NCI-H187 treated with DMSO at 0.1 percent for 48 hours (cell line): ENCODE results near the gene WNT6.

Source experiments
- DNase-seq: peaks from one replicate; lab custom pipeline; 2025; lab: John Stamatoyannopoulos, UW

The WNT6 gene

DNA sequence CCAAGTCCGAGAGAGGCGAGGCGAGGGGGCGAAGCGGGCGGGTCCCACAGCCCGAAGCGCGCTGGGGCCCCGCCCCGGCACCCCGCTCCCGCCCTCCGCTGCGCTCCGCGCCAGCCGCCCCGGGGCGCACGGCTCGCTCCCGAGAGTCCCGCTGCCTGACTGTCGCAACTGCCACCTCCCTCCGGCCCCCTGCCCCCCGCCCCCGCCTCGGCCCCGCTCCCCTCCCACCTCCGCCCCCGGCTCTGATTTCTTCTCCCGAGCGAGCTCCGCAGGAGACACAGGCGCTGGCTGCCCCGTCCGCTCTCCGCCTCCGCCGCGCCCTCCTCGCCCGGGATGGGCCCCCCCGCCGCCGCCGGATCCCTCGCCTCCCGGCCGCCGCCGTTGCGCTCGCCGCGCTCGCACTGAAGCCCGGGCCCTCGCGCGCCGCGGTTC, at the start of gene WNT6:
Gene WNT6 (plus strand): TSS at position 250 of the 432 bp plus-strand sequence. CDS start 233 bp downstream, outside the sequence.
- no peak for DNase-seq

GRCh38 chr2:218810256-218810655, 49.3 kb upstream of the WNT6 start:
- no peak for DNase-seq

DNA sequence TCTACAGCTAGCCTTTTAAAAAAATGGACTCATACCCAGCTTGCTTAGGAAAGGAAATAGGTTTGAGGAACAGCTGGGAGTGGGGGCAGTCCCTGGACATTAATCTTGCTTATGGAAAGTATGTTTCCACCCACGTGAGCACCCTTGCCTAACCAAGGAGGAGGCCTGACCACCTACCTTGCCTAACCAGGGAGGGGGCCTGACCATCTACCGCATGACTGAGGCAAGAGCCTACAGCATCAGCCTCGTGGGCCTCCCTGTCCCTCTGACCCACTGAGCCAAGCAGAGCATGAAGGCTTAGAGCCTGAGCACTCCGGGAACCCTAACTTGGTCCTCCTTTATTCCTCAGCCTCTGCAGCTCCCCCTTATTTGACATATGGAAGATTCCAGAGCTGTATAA, 48.2 kb upstream of the WNT6 start:
- no peak for DNase-seq

- no peak for DNase-seq
Measured at GRCh38 chr2:218812096-218812815, 47.3 kb upstream of the WNT6 start.

DNA sequence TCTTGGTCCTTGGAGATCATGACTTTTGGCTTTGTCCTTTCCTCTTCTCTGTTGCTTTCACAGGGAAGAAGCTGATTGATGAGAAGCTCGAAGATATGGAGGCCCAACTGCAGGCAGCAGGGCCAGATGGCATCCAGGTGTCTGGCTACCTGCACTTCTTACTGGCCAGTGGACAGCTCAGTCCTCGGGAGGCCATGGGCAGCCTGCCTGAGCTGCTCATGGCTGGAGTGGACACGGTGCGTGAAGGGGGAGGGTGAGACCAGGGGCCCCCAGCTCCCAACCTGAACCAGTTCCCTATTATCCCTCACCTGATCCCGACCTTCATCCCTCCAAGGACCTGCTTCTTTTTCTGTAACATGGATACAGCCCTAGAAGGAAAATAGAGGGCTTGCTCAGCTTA, 46.7 kb upstream of the WNT6 start:
- no peak for DNase-seq

- no peak for DNase-seq
Measured at GRCh38 chr2:218813771-218814460, 45.7 kb upstream of the WNT6 start.

- DNase-seq = no peak
Measured at GRCh38 chr2:218814540-218815243, 44.9 kb upstream of the WNT6 start.

- DNase-seq = no peak
Measured at GRCh38 chr2:218815244-218815637, 44.4 kb upstream of the WNT6 start.

DNA sequence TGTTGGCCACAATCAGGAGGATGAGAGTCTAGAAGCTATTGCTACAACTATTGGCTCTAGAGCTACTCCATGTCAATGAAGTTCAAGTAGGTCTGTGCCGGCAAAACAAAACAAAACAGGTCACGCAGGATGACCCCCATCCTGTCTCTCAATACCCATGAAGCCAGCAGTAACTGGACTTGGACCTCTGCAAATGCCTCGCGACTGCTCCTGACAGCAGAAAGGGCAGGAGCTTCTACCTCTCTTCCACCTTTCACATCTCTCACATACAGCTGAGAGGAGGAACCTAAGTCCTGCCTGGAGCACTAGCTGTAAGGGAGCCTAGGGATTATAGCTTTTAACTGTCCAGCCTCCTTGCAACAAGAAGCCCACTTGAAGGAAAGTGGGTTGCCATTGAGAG, 44.0 kb upstream of the WNT6 start:
- DNase-seq = no peak

DNA sequence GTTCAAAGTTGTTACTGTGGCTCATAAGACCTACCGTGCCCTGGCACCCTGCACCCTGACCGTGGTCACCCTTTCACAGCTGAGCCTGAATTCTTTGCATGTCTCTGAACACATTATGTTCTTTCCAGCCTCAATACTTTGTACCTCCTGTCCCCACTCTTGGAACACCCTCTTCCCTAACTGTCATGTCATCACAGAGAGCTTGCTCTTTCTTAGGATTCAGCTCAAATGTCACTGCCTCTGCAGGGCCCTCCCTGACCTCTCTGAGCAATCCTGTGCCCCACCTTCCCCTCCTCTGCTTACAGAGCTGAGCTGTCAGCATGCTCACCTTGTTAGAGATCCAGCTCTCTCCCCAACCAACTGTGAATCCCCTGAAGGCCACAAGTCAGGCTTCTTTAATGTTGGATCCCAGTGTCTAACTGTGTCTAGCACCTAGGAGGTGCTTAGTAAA, 43.0 kb upstream of the WNT6 start:
- no peak for DNase-seq

DNA sequence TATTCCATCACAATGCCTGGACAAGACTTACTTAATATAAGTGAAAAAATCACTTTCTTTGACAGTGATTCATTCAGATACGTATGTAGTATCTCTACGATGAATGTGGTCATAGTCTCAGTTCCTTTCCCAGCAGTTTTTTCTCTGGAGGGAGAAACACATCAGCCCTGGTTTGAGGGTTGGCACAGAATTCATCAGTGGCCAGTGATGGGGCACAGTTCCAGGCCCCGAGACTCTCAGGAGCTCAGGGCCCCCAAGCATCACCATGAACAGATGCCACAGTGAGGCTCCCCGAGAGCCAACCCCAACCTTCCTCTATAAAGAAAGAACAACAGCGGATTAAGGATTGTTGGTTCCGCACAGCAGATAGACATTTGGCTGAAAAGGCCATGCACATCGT, 40.5 kb upstream of the WNT6 start:
- DNase-seq = no peak

GRCh38 chr2:218820746-218821369, 38.7 kb upstream of the WNT6 start:
- DNase-seq = no peak

DNA sequence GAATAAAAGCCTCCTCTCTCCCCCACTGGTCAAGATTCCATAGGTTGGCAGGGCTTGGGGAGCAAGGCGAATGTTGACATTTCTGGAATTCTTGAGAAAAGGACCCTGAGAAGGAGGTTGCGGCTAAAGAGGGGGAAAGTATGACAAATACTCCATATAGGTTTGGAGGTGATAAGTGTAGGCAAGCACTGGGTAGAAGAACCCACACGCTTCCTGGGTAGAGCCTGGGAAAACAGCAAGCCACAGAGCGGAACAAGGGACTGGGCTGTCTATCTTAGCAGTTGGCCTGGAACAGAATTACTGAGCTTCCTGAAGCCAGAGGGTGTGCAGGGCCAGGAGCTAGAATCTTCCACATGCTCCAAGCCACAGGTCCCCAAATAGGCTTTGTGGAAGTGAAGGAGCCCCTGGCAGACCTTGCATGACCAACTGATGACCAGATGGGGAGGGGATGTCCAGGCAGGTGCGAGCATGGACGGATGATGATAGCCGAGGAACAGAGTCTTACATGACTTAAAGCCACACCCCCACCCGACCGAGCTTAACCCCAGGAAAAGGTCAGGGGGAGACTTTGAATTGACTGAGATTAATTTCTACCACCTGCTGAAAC, 37.9 kb upstream of the WNT6 start:
- DNase-seq = no peak

- DNase-seq = no peak
Measured at GRCh38 chr2:218822622-218823021, 37.0 kb upstream of the WNT6 start.

DNA sequence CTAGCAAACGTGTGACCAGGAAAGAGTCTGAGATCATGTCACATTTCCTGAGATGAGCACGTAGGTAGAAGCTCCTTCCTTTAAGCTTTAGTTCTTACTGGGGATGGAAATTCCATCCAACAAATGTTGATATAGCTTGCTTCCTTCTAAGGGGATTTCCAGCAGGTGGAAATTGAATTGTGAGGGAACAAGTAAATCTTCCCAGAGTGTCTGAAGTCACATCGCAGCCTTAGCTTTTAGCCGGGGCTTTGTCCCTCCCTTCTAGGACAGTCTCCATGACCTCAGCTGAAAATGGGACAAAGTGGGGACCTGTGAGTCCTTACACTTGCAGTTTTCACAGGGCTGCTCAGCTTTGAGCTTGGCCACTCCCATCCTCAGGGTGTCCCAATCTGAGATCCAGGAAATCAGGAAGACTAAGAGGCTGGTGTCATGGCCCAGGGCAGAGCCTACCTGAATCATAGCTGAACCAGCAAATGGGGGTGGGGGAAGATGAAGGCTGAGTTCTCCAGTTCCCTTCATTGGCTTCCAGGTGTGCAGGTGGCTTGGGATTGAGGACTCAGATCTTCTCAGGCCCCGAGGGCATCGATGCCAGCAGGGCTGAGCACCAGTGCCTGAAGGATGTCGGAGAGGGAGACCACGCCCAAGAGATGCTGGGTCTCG, 36.3 kb upstream of the WNT6 start:
- no peak for DNase-seq

- DNase-seq = no peak
Measured at GRCh38 chr2:218824004-218824403, 35.6 kb upstream of the WNT6 start.

DNA sequence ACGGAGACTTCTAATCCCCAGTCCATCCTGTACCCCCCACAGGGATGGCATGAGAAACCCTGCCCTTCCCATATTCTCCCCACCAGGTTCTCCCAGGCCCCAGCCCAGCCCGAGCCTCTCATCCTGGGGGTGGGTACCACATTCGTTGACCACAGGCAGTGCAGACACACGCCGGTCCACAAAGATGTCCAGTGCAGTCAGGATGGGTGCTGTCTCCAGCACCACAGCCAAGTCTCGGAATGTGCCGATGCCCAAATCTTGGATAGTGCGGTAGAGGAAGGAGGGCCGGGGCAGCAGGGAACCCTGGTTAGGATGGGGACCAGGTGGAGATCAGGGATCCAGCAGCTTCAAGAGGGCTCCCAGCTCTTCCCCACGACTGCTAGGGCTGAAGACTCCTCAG, 32.8 kb upstream of the WNT6 start:
- no peak for DNase-seq

DNA sequence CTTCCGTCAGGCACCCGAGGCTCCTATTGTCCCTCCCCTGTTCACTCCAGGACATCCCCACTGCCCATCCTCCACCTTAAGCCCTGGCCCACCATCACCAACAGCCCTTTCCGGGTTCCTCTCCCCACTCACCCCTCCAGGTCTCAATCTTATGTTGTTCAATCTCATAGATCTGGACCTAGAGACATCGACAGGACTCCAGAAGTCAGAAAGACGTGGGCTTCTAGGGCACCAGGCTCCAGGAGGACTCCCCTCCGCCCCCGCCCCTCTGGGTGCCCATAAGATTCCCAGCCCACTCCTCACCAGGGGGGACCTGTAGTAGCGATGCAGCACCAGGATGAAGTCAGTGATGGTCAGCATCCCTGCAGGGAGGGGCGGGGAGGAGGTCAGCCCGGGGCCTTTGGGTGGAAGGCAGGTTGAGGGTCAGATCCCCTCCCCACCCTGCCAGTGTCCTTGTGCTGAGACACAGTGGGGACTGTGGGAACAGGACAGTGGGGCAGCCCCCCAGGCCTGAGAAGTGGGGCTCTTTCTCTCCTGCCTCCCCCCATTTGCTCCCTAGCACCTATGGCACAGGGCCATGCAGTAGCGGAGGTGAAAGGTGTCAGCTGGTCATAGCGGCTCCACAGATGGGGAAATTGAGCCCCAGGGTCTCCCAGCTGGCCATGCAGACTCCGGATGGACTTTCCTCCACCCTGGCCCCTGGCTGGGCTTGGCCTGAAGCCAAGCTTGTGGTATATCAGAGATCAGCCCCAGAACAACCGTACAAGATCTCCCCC, 31.7 kb upstream of the WNT6 start:
- no peak for DNase-seq

GRCh38 chr2:218828477-218828778, 31.2 kb upstream of the WNT6 start:
- no peak for DNase-seq

DNA sequence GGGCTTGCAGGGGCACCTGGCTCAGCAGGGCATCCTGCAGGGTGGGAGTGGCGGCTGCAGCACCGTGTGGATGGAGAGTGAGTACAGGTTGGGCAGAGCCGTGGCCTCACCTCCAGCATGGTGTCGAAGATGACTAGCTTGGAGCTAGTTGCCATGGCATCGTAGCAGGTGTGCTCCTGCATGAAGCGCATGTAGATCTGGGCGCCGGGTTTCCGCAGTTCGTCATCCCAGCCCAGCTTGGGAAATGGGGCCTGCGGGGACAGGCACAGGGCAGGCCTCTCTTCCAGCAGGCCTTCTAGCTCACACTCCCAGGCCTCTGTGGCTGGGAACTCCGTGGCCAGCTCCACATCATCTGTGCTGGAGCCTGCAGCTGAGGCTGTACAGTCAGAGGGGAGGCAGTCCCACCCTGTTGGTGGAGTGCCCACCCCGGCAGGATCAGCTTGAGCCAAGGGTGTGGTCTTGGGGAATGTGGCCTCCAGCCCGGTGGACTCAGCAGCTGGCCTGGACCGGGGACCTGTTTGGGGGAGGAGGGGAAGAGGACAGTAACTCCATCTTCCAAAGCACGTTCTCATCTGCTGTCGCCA, 29.6 kb upstream of the WNT6 start:
- no peak for DNase-seq
